Neural cell (in vitro differentiated cells): ENCODE results near the gene GTF3A. TPM values are rescaled to one million over a fixed set of nuclear protein-coding genes. Genes with fewer than 3 reads are reported as not detected.

Experiments
- H2AFZ ChIP-seq: fragments of 200-600, 300-800 bp; sonication (generic), shearing (Covaris generic); 2 replicates; pipeline ENCODE4 v1.6.0; 2014; ENCODE audit warnings: low read depth, mild to moderate bottlenecking, antibody characterized with exemption, low read length, moderate library complexity
- H3F3A ChIP-seq: fragments of 200-600 bp; shearing (Covaris generic); 2 replicates; pipeline ENCODE4 v1.6.1; 2016; ENCODE audit warnings: mild to moderate bottlenecking, moderate library complexity, mixed read lengths, antibody characterized with exemption, low read length; ENCODE audit not compliant: insufficient read depth, poor library complexity, severe bottlenecking
- H3K27ac ChIP-seq: fragments of 200-600, 300-800 bp; sonication (generic), shearing (Covaris generic); 2 replicates; pipeline ENCODE4 v1.5.1; 2014; ENCODE audit warnings: mild to moderate bottlenecking, low read length, moderate library complexity
- H3K27me3 ChIP-seq: fragments of 300-800, 200-600 bp; sonication (generic), shearing (Covaris generic); 2 replicates; pipeline ENCODE4 v1.6.0; 2014; ENCODE audit warnings: mild to moderate bottlenecking, low read depth, low read length, moderate library complexity; ENCODE audit not compliant: insufficient read depth
- H3K36me3 ChIP-seq: fragments of 300-800, 200-600 bp; sonication (generic), shearing (Covaris generic); 2 replicates; pipeline ENCODE4 v1.5.1; 2014; ENCODE audit warnings: mild to moderate bottlenecking, antibody characterized with exemption, low read length, moderate library complexity; ENCODE audit not compliant: insufficient read depth
- H3K4me2 ChIP-seq: fragments of 300-800, 200-600 bp; sonication (generic), shearing (Covaris generic); 2 replicates; pipeline ENCODE4 v1.6.0; 2014; ENCODE audit warnings: mild to moderate bottlenecking, low read length
- H3K4me3 ChIP-seq: fragments of 300-800, 200-600 bp; sonication (generic), shearing (Covaris generic); 2 replicates; pipeline ENCODE4 v1.5.1; 2014; ENCODE audit warnings: mild to moderate bottlenecking, low read length, moderate library complexity
- H3K79me2 ChIP-seq: fragments of 200-600 bp; shearing (Covaris generic); replicated peaks from 2 replicates; pipeline ENCODE4 v1.6.0; 2014; ENCODE audit warnings: mild to moderate bottlenecking, low read length, moderate library complexity; ENCODE audit not compliant: insufficient read depth
- H3K9ac ChIP-seq: fragments of 300-800, 200-600 bp; sonication (generic), shearing (Covaris generic); 2 replicates; pipeline ENCODE4 v1.6.1; 2016; ENCODE audit warnings: mild to moderate bottlenecking, low read length, mixed read lengths
- H3K9me2 ChIP-seq: fragments of 200-600 bp; shearing (Covaris generic); 2 replicates; pipeline ENCODE4 v1.6.1; 2016; ENCODE audit warnings: mild to moderate bottlenecking, low read length, mixed read lengths; ENCODE audit not compliant: insufficient read depth
- H3K9me3 ChIP-seq: fragments of 200-600, 300-800 bp; sonication (generic), shearing (Covaris generic); 2 replicates; pipeline ENCODE4 v1.6.1; 2016; ENCODE audit warnings: mild to moderate bottlenecking, mixed run types, low read length, moderate library complexity, mixed read lengths
- H4K20me1 ChIP-seq: fragments of 200-600 bp; shearing (Covaris generic); 2 replicates; pipeline ENCODE4 v1.6.1; 2016; ENCODE audit warnings: mild to moderate bottlenecking, mixed run types; ENCODE audit not compliant: insufficient read depth
- CTCF ChIP-seq: fragments of 450-650 bp; IDR thresholded peaks from 2 replicates; pipeline ENCODE4 v1.5.1; 2014; ENCODE audit warnings: antibody characterized with exemption, mild to moderate bottlenecking, moderate library complexity; ENCODE audit not compliant: poor library complexity, severe bottlenecking
- EP300 ChIP-seq: fragments of 450-650 bp; conservative IDR thresholded peaks from 2 replicates; pipeline ENCODE4 v1.6.1; 2014; ENCODE audit warnings: antibody characterized with exemption, mild to moderate bottlenecking, moderate library complexity; ENCODE audit not compliant: poor library complexity, severe bottlenecking
- EZH2 ChIP-seq: fragments of 200-600, 300-800 bp; shearing (Covaris generic), sonication (generic); IDR thresholded peaks from 2 replicates; pipeline ENCODE4 v1.6.1; 2014; ENCODE audit warnings: antibody characterized with exemption, low read length, borderline replicate concordance, mild to moderate bottlenecking; ENCODE audit not compliant: insufficient read depth, poor library complexity, severe bottlenecking
- MXI1 ChIP-seq: fragments of 450-650 bp; conservative IDR thresholded peaks from 2 replicates; pipeline ENCODE4 v1.6.1; 2014; ENCODE audit warnings: antibody characterized with exemption, mild to moderate bottlenecking; ENCODE audit not compliant: poor library complexity, severe bottlenecking
- POLR2AphosphoS5 ChIP-seq: IDR thresholded peaks from 2 replicates; pipeline ENCODE4 v1.6.1; 2012
- RAD21 ChIP-seq: fragments of 450-650 bp; conservative IDR thresholded peaks from 2 replicates; pipeline ENCODE4 v1.6.1; 2014; ENCODE audit warnings: antibody characterized with exemption, mild to moderate bottlenecking, moderate library complexity
- REST ChIP-seq: IDR thresholded peaks from 2 replicates; pipeline ENCODE4 v1.6.1; 2012; ENCODE audit warnings: borderline replicate concordance
- SMC3 ChIP-seq: fragments of 450-650 bp; conservative IDR thresholded peaks from 2 replicates; pipeline ENCODE4 v1.6.1; 2014; ENCODE audit warnings: antibody characterized with exemption, mild to moderate bottlenecking, moderate library complexity; ENCODE audit not compliant: poor library complexity
- TAF1 ChIP-seq: IDR thresholded peaks from 2 replicates; pipeline ENCODE4 v1.6.1; 2012; ENCODE audit warnings: low read depth
- polyA plus RNA-seq: library from polyadenylated mRNA; depleted of rRNA; stranded (reverse); fragments of >200 nt; gene quantifications from 2 replicates; pipeline ENCODE4 v1.2.3, GENCODE V29; 2014

Gene GTF3A
- polyA plus RNA-seq, 1 donor from 2014 or later = 104 TPM

GRCh38 chr13:27375686-27376326 is 48.6 kb upstream of the GTF3A start:
- Histone ChIP-seq H3F3A (no peaks in the 10 kb centered on the region), H4K20me1 (no peaks in the 10 kb centered on the region), H3K9me2 (no peaks in the 10 kb centered on the region), H2AFZ (no peak overlapping the region), H3K36me3 (no peaks in the 10 kb centered on the region), H3K27me3 (no peaks in the 10 kb centered on the region), H3K9me3 (no peaks in the 10 kb centered on the region), H3K4me3 (no peak overlapping the region), H3K27ac (no peak overlapping the region), H3K79me2 (no peaks in the 10 kb centered on the region), H3K4me2 (no peak overlapping the region), H3K9ac (no peak overlapping the region)
- TF ChIP-seq EZH2 = no peak
- TF ChIP-seq MXI1 = no peak
- no peak for TF ChIP-seq EP300
- peak; percentile 68 for TF ChIP-seq CTCF
- no peak for TF ChIP-seq TAF1
- peak; percentile 69 for TF ChIP-seq SMC3
- no peak for TF ChIP-seq REST
- TF ChIP-seq RAD21 = peak; percentile 55
- no peak for TF ChIP-seq POLR2AphosphoS5

GRCh38 chr13:27379126-27379525 is 45.3 kb upstream of the GTF3A start:
- no peaks in the 10 kb centered on the region for H3F3A ChIP-seq
- no peaks in the 10 kb centered on the region for H4K20me1 ChIP-seq
- H3K27me3 ChIP-seq = no peaks in the 10 kb centered on the region
- no peak overlapping the region for H3K9ac ChIP-seq
- H3K4me3 ChIP-seq = no peak overlapping the region
- H3K36me3 ChIP-seq = no peaks in the 10 kb centered on the region
- H3K9me2 ChIP-seq = no peaks in the 10 kb centered on the region
- H3K9me3 ChIP-seq = no peaks in the 10 kb centered on the region
- H3K27ac ChIP-seq = no peak overlapping the region
- no peak overlapping the region for H3K4me2 ChIP-seq
- no peaks in the 10 kb centered on the region for H3K79me2 ChIP-seq
- H2AFZ ChIP-seq = no peak overlapping the region
- TF ChIP-seq SMC3 = no peak
